K562 (cell line): Measurements from ENCODE around the gene OARD1. TPM values are rescaled to one million over a fixed set of nuclear protein-coding genes. Genes with fewer than 3 reads are reported as not detected.

Experiments used
- BDP1 ChIP-seq: IDR thresholded peaks from 3 replicates; pipeline ENCODE4 v1.6.1; 2011; ENCODE audit not compliant: insufficient read length, insufficient read depth
- E2F8 ChIP-seq: fragments of 450-650 bp; IDR thresholded peaks from 2 replicates; pipeline ENCODE4 v1.7.1; 2018; ENCODE audit warnings: mild to moderate bottlenecking, low read depth; ENCODE audit not compliant: partially characterized antibody
- GTF2A2 ChIP-seq: IDR thresholded peaks from 2 replicates; pipeline ENCODE4 v1.6.1; 2016; ENCODE audit warnings: mild to moderate bottlenecking, missing genetic modification characterization, missing compliant biosample characterization
- HMG20B ChIP-seq: fragments of 250-450 bp; sonication (Bioruptor Pico); IDR thresholded peaks from 2 replicates; pipeline ENCODE4 v1.5.0; 2021; ENCODE audit warnings: mild to moderate bottlenecking
- HNRNPUL1 ChIP-seq: fragments of 200-400 bp; formaldehyde crosslinking; IDR thresholded peaks from 2 replicates; pipeline ENCODE4 v1.6.1; 2017; ENCODE audit warnings: low read length
- KLF13 ChIP-seq: fragments of 450-650 bp; IDR thresholded peaks from 2 replicates; pipeline ENCODE4 v1.6.1; 2016; ENCODE audit warnings: missing genetic modification characterization, low read depth, mild to moderate bottlenecking, missing compliant biosample characterization, moderate library complexity, borderline replicate concordance
- MLLT1 ChIP-seq, 2 experiments: fragments of 450-650 bp; IDR thresholded peaks; 2 replicates each; pipeline ENCODE4 v1.6.1; 2016
- POLR2A ChIP-seq: fragments of 450-650 bp; conservative IDR thresholded peaks from 2 replicates; pipeline ENCODE4 v1.6.1; 2016
- REST ChIP-seq, 2 experiments: fragments of 450-650 bp; formaldehyde crosslinking in 1 of 2; IDR thresholded peaks; 2 replicates each; pipeline versions ENCODE4 v1.4.0 to v1.6.1; 2014 to 2020; ENCODE audit warnings: mild to moderate bottlenecking in 2 of 2, borderline replicate concordance in 1 of 2, low read depth in 1 of 2
- SMAD2 ChIP-seq: fragments of 150-350 bp; IDR thresholded peaks from 2 replicates; pipeline ENCODE4 v1.6.1; 2014; ENCODE audit warnings: low read depth, mild to moderate bottlenecking, low read length
- ZFP91 ChIP-seq: sonication (generic); formaldehyde crosslinking; IDR thresholded peaks from 2 replicates; pipeline ENCODE4 v1.8.0; 2022; ENCODE audit warnings: mild to moderate bottlenecking, missing genetic modification reagents
- ZNF143 ChIP-seq: sonication (generic); formaldehyde crosslinking; IDR thresholded peaks from 2 replicates; pipeline ENCODE4 v1.9.0; 2022; ENCODE audit warnings: mild to moderate bottlenecking, missing genetic modification reagents
- ZNF174 ChIP-seq: fragments of 250-450 bp; sonication (Bioruptor Pico); IDR thresholded peaks from 2 replicates; pipeline ENCODE4 v1.4.0; 2020; ENCODE audit warnings: mild to moderate bottlenecking
- polyA plus RNA-seq, 8 experiments: library from polyadenylated mRNA; depleted of rRNA in 4 of 8; stranded (reverse) in 5 of 8; unstranded in 3 of 8; fragments of >200 nt; fragmentation: Nextera tagmentation in 2 of 8; fragmentation: Illumina TruSeq in 1 of 8; extraction: Ambion mirVana in 2 of 8; extraction: Trizol in 1 of 8; gene quantifications; 2 replicates each; pipeline versions ENCODE4 v1.2.1 to v1.2.3, GENCODE V29; 2011 to 2014; ENCODE audit warnings: inconsistent platforms in 1 of 8, missing spikeins in 1 of 8
- total RNA-seq, 7 experiments: library from RNA; depleted of rRNA in 6 of 7; stranded (reverse); fragments of >200 nt in 6 of 7; fragmentation: Illumina TruSeq in 2 of 7; extraction: Trizol in 2 of 7; gene quantifications; 2 replicates each; pipeline versions ENCODE4 v1.2.1 to v1.2.3, GENCODE V29; 2011 to 2021; ENCODE audit warnings: low replicate concordance in 1 of 7

Gene OARD1
- total and polyA plus RNA-seq, 9 of the 15 experiments (the other 6 are each of a cell fraction or from before 2014, with no cell fraction given): 43.4 to 88.3 (median 61.1) TPM

GRCh38 chr6:41027799-41028560, 44.2 kb downstream of the OARD1 start (continued):
- TF ChIP-seq POLR2A (no peak), MLLT1 (IDR thresholded peaks at IDR 0.05) (peak in 1 of 2 experiments; percentile 68; a peak in 1 of 4 replicates), ZFP91 (CRISPR knock-in tag) (no peak), ZNF174 (no peak), HMG20B (CRISPR knock-in tag) (no peak), HNRNPUL1 (no peak), ZNF143 (0 out of 2 replicates have a peak, but pooled peaks have one; percentile 4), SMAD2 (no peak), BDP1 (no peak), GTF2A2 (tag) (no peak), E2F8 (no peak), KLF13 (tag) (peak; percentile 51; the same call in 1 of the 2 replicates), REST (IDR thresholded peaks at IDR 0.05; ENCODE audit: borderline replicate concordance) (peak; percentile 82), REST (CRISPR knock-in tag; IDR thresholded peaks at IDR 0.05; ENCODE audit: low read depth) (no peak)
